Measurements from ENCODE around the gene DDX39A.

Gene DDX39A

GRCh38 chr19:14442891-14443631 lies 23.9 kb upstream of the DDX39A start:
- Histone ChIP-seq H3K4me1 (ENCODE audit: insufficient read depth, low read length) (no peaks in the 10 kb centered on the region), H3K9me3 (ENCODE audit: low read length) (no peaks in the 10 kb centered on the region), H2AFZ (ENCODE audit: low read depth, low read length) (no peak overlapping the region), H3K4me3 (ENCODE audit: low read length) (no peak overlapping the region), H3K36me3 (ENCODE audit: insufficient read depth, low read length) (peaks cover 41% of the 10 kb centered on the region), H3K27me3 (ENCODE audit: insufficient read depth, low read length) (no peaks in the 10 kb centered on the region)

- no peak overlapping the region for H3K4me3 ChIP-seq (ENCODE audit: low read length)
- no peaks in the 10 kb centered on the region for H3K27me3 ChIP-seq (ENCODE audit: insufficient read depth, low read length)
- no peak overlapping the region for H2AFZ ChIP-seq (ENCODE audit: low read depth, low read length)
- no peaks in the 10 kb centered on the region for H3K9me3 ChIP-seq (ENCODE audit: low read length)
- peaks cover 35% of the 10 kb centered on the region for H3K36me3 ChIP-seq (ENCODE audit: insufficient read depth, low read length)
- H3K4me1 ChIP-seq (ENCODE audit: insufficient read depth, low read length) = no peaks in the 10 kb centered on the region
Observed at GRCh38 chr19:14441041-14441938, 22.1 kb upstream of the DDX39A start.

GRCh38 chr19:14440049-14440448 lies 20.9 kb upstream of the DDX39A start:
- Histone ChIP-seq H3K27me3 (ENCODE audit: insufficient read depth, low read length) (no peaks in the 10 kb centered on the region), H3K4me1 (ENCODE audit: insufficient read depth, low read length) (no peaks in the 10 kb centered on the region), H2AFZ (ENCODE audit: low read depth, low read length) (no peak overlapping the region), H3K4me3 (ENCODE audit: low read length) (no peak overlapping the region), H3K36me3 (ENCODE audit: insufficient read depth, low read length) (peaks cover 32% of the 10 kb centered on the region), H3K9me3 (ENCODE audit: low read length) (no peaks in the 10 kb centered on the region)

GRCh38 chr19:14439014-14439413 lies 19.9 kb upstream of the DDX39A start:
- Histone ChIP-seq H3K4me3 (ENCODE audit: low read length) (no peak overlapping the region), H3K36me3 (ENCODE audit: insufficient read depth, low read length) (peaks cover 25% of the 10 kb centered on the region), H2AFZ (ENCODE audit: low read depth, low read length) (no peak overlapping the region), H3K4me1 (ENCODE audit: insufficient read depth, low read length) (peaks cover 8% of the 10 kb centered on the region), H3K9me3 (ENCODE audit: low read length) (no peaks in the 10 kb centered on the region), H3K27me3 (ENCODE audit: insufficient read depth, low read length) (no peaks in the 10 kb centered on the region)

- Histone ChIP-seq H3K4me3 (ENCODE audit: low read length) (no peak overlapping the region), H3K9me3 (ENCODE audit: low read length) (no peaks in the 10 kb centered on the region), H3K4me1 (ENCODE audit: insufficient read depth, low read length) (peaks cover 12% of the 10 kb centered on the region), H3K36me3 (ENCODE audit: insufficient read depth, low read length) (peaks cover 12% of the 10 kb centered on the region), H3K27me3 (ENCODE audit: insufficient read depth, low read length) (no peaks in the 10 kb centered on the region), H2AFZ (ENCODE audit: low read depth, low read length) (no peak overlapping the region)
Observed at GRCh38 chr19:14437578-14438140, 18.5 kb upstream of the DDX39A start.

- Histone ChIP-seq H2AFZ (ENCODE audit: low read depth, low read length) (no peak overlapping the region), H3K4me1 (ENCODE audit: insufficient read depth, low read length) (peaks cover 12% of the 10 kb centered on the region), H3K36me3 (ENCODE audit: insufficient read depth, low read length) (peaks cover 3% of the 10 kb centered on the region), H3K4me3 (ENCODE audit: low read length) (no peak overlapping the region), H3K27me3 (ENCODE audit: insufficient read depth, low read length) (no peaks in the 10 kb centered on the region), H3K9me3 (ENCODE audit: low read length) (no peaks in the 10 kb centered on the region)
Observed at GRCh38 chr19:14435320-14436050, 16.3 kb upstream of the DDX39A start.

GRCh38 chr19:14434543-14435319 lies 15.6 kb upstream of the DDX39A start:
- H3K27me3 ChIP-seq (ENCODE audit: insufficient read depth, low read length) = no peaks in the 10 kb centered on the region
- no peak overlapping the region for H2AFZ ChIP-seq (ENCODE audit: low read depth, low read length)
- peaks cover 3% of the 10 kb centered on the region for H3K36me3 ChIP-seq (ENCODE audit: insufficient read depth, low read length)
- H3K9me3 ChIP-seq (ENCODE audit: low read length) = no peaks in the 10 kb centered on the region
- H3K4me3 ChIP-seq (ENCODE audit: low read length) = peak overlapping the region; percentile 61
- H3K4me1 ChIP-seq (ENCODE audit: insufficient read depth, low read length) = peaks cover 12% of the 10 kb centered on the region

- Histone ChIP-seq H3K9me3 (ENCODE audit: low read length) (no peaks in the 10 kb centered on the region), H3K27me3 (ENCODE audit: insufficient read depth, low read length) (no peaks in the 10 kb centered on the region), H3K4me1 (ENCODE audit: insufficient read depth, low read length) (peaks cover 12% of the 10 kb centered on the region), H2AFZ (ENCODE audit: low read depth, low read length) (no peak overlapping the region), H3K4me3 (ENCODE audit: low read length) (peak overlapping the region; percentile 61), H3K36me3 (ENCODE audit: insufficient read depth, low read length) (peaks cover 3% of the 10 kb centered on the region)
Observed at GRCh38 chr19:14433554-14434501, 14.7 kb upstream of the DDX39A start.

- Histone ChIP-seq H3K36me3 (ENCODE audit: insufficient read depth, low read length) (peaks cover 3% of the 10 kb centered on the region), H3K4me1 (ENCODE audit: insufficient read depth, low read length) (peaks cover 12% of the 10 kb centered on the region), H3K4me3 (ENCODE audit: low read length) (peak within 1 kb of the TSS; percentile 61), H3K9me3 (ENCODE audit: low read length) (no peaks in the 10 kb centered on the region), H3K27me3 (ENCODE audit: insufficient read depth, low read length) (no peaks in the 10 kb centered on the region), H2AFZ (ENCODE audit: low read depth, low read length) (peak within 1 kb of the TSS; percentile 92)
Observed at GRCh38 chr19:14432791-14433553, 13.8 kb upstream of the DDX39A start, which contains the start of gene PKN1. Gene PKN1, plus strand, starts transcription at chr19:14433306. Its CDS starts 216 bp downstream, at chr19:14433522.

- Histone ChIP-seq H3K27me3 (ENCODE audit: insufficient read depth, low read length) (no peaks in the 10 kb centered on the region), H3K4me1 (ENCODE audit: insufficient read depth, low read length) (peaks cover 12% of the 10 kb centered on the region), H2AFZ (ENCODE audit: low read depth, low read length) (no peak overlapping the region), H3K9me3 (ENCODE audit: low read length) (no peaks in the 10 kb centered on the region), H3K4me3 (ENCODE audit: low read length) (no peak overlapping the region), H3K36me3 (ENCODE audit: insufficient read depth, low read length) (no peaks in the 10 kb centered on the region)
Observed at GRCh38 chr19:14430712-14431111, 11.6 kb upstream of the DDX39A start.

GRCh38 chr19:14428882-14429416 lies 9.8 kb upstream of the DDX39A start:
- Histone ChIP-seq H3K4me1 (ENCODE audit: insufficient read depth, low read length) (peaks cover 3% of the 10 kb centered on the region), H3K36me3 (ENCODE audit: insufficient read depth, low read length) (no peaks in the 10 kb centered on the region), H3K9me3 (ENCODE audit: low read length) (no peaks in the 10 kb centered on the region), H2AFZ (ENCODE audit: low read depth, low read length) (no peak overlapping the region), H3K4me3 (ENCODE audit: low read length) (no peak overlapping the region), H3K27me3 (ENCODE audit: insufficient read depth, low read length) (no peaks in the 10 kb centered on the region)
